ENCODE measurements around the gene MEF2C.

- no peak for TF ChIP-seq CTCF (IDR thresholded peaks at IDR 0.05)
- no peak for TF ChIP-seq POLR2AphosphoS5 (IDR thresholded peaks at IDR 0.05; ENCODE audit: low read depth, low read length)
- no peak for TF ChIP-seq REST (IDR thresholded peaks at IDR 0.05; ENCODE audit: insufficient read depth in 1 of 2, low read depth in 2 of 2, low read length in 1 of 2)
- TF ChIP-seq SIN3A (IDR thresholded peaks at IDR 0.05; ENCODE audit: borderline replicate concordance, insufficient read depth, low read depth, low read length) = no peak
Observed at GRCh38 chr5:88895681-88896501, 12.9 kb upstream of the MEF2C start.
